Natural killer cell (primary cell): ENCODE data around the gene GPR37L1. TPM values are rescaled to one million over a fixed set of nuclear protein-coding genes. Genes with fewer than 3 reads are reported as not detected.

Source experiments
- ATAC-seq, 3 donors: fragments of 150-1000 bp in 2 of 3; fragments of 200-7000 bp in 1 of 3; cut with Tn5 transposase; 1 replicate in 1 of 3; 2 replicates in 2 of 3; pipeline ENCODE4 v1.10.0; 2021; ENCODE audit warnings: mild to moderate bottlenecking in 2 of 3, moderate library complexity in 2 of 3
- DNase-seq, 2 donors: peaks; one replicate each; pipeline versions ENCODE4 v3.0.0 to v3.0.0-alpha.2; 2013 to 2021; ENCODE audit warnings: mixed read lengths in 1 of 2
- H3K27ac ChIP-seq: one replicate; pipeline ENCODE4 v1.5.1; 2013; ENCODE audit warnings: mild to moderate bottlenecking, low read length
- H3K27me3 ChIP-seq: one replicate; pipeline ENCODE4 v1.6.1; 2013; ENCODE audit warnings: low read length; ENCODE audit not compliant: control insufficient read depth, insufficient read depth
- H3K36me3 ChIP-seq: one replicate; pipeline ENCODE4 v1.6.1; 2013; ENCODE audit warnings: low read length; ENCODE audit not compliant: control insufficient read depth, insufficient read depth
- H3K4me1 ChIP-seq: one replicate; pipeline ENCODE4 v1.6.1; 2013; ENCODE audit warnings: low read length; ENCODE audit not compliant: control insufficient read depth, insufficient read depth
- H3K4me3 ChIP-seq: one replicate; pipeline ENCODE4 v1.5.1; 2013; ENCODE audit warnings: low read length
- H3K9me3 ChIP-seq: one replicate; pipeline ENCODE4 v1.6.1; 2013; ENCODE audit warnings: low read length; ENCODE audit not compliant: control insufficient read depth, insufficient read depth
- H3K27ac Mint-ChIP-seq, 2 donors: one replicate each; pipeline ENCODE4 v1.8.0; 2022; ENCODE audit warnings: mild to moderate bottlenecking in 2 of 2, mixed read lengths in 2 of 2, moderate library complexity in 1 of 2
- H3K27me3 Mint-ChIP-seq, 2 donors: one replicate each; pipeline ENCODE4 v1.8.0; 2022; ENCODE audit warnings: low read depth in 2 of 2, mixed read lengths in 2 of 2
- H3K36me3 Mint-ChIP-seq: one replicate; pipeline ENCODE4 v1.8.0; 2022; ENCODE audit warnings: mixed read lengths
- H3K4me1 Mint-ChIP-seq, 2 donors: one replicate each; pipeline ENCODE4 v1.8.0; 2022; ENCODE audit warnings: mixed read lengths in 2 of 2
- H3K4me3 Mint-ChIP-seq: one replicate; pipeline ENCODE4 v1.8.0; 2022; ENCODE audit warnings: mild to moderate bottlenecking, moderate library complexity, mixed read lengths
- H3K9me3 Mint-ChIP-seq, 2 donors: one replicate each; pipeline ENCODE4 v1.8.0; 2022; ENCODE audit warnings: mixed read lengths in 2 of 2
- WGBS: methylation state at CpG from one replicate; pipeline ENCODE4 v1.1.7; 2013; ENCODE audit warnings: missing lambda C conversion rate; ENCODE audit not compliant: insufficient coverage; 5-methylcytosine and 5-hydroxymethylcytosine counted together
- intact Hi-C: fragments of 100-400 bp; cut with micrococcal nuclease; formaldehyde crosslinking; loops from one replicate; pipeline ENCODE4 v1.14.2; 2022
- total RNA-seq, 4 donors: library from RNA; stranded (reverse); fragments of 120-200 nt in 1 of 4; gene quantifications; one replicate each; pipeline versions ENCODE4 v1.2.3 to v1.2.4, GENCODE V29; 2013 to 2022
- TF ChIP-seq, protein P1 (sequence below): fragments of 200-600 bp; IDR thresholded peaks from one replicate; pipeline ENCODE4 v1.8.0; 2022; ENCODE audit warnings: antibody characterized with exemption

GPR37L1 gene
- total RNA-seq, 3 donors from 2014 or later (not counting 1 experiment from before 2014, with no cell fraction given) = not detected

- H3K27me3 Mint-ChIP-seq = no peaks in the 10 kb centered on the region
- Histone ChIP-seq H3K27me3 (no peaks in the 10 kb centered on the region), H3K4me3 (no peak overlapping the region), H3K27ac (no peak overlapping the region), H3K9me3 (no peaks in the 10 kb centered on the region), H3K4me1 (no peaks in the 10 kb centered on the region), H3K36me3 (peaks cover 24% of the 10 kb centered on the region)
- intact Hi-C loops = loop anchor here (10.0 kb wide), 1 partner anchor 115 kb away; the partner anchor contains the start of gene ELF3
- DNase-seq (no peak), ATAC-seq (no peak)
- no peak overlapping the region for H3K27ac Mint-ChIP-seq
- WGBS = 89% methylated on average over 8 of the region's 8 CpGs
- H3K36me3 Mint-ChIP-seq = no peaks in the 10 kb centered on the region
- H3K4me3 Mint-ChIP-seq = no peak overlapping the region
- TF ChIP-seq, protein P1, sequence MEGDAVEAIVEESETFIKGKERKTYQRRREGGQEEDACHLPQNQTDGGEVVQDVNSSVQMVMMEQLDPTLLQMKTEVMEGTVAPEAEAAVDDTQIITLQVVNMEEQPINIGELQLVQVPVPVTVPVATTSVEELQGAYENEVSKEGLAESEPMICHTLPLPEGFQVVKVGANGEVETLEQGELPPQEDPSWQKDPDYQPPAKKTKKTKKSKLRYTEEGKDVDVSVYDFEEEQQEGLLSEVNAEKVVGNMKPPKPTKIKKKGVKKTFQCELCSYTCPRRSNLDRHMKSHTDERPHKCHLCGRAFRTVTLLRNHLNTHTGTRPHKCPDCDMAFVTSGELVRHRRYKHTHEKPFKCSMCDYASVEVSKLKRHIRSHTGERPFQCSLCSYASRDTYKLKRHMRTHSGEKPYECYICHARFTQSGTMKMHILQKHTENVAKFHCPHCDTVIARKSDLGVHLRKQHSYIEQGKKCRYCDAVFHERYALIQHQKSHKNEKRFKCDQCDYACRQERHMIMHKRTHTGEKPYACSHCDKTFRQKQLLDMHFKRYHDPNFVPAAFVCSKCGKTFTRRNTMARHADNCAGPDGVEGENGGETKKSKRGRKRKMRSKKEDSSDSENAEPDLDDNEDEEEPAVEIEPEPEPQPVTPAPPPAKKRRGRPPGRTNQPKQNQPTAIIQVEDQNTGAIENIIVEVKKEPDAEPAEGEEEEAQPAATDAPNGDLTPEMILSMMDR = no peak
- no peaks in the 10 kb centered on the region for H3K9me3 Mint-ChIP-seq
- no peaks in the 10 kb centered on the region for H3K4me1 Mint-ChIP-seq
Observed at GRCh38 chr1:202129453-202130296, 7.0 kb downstream of the GPR37L1 start.

DNA sequence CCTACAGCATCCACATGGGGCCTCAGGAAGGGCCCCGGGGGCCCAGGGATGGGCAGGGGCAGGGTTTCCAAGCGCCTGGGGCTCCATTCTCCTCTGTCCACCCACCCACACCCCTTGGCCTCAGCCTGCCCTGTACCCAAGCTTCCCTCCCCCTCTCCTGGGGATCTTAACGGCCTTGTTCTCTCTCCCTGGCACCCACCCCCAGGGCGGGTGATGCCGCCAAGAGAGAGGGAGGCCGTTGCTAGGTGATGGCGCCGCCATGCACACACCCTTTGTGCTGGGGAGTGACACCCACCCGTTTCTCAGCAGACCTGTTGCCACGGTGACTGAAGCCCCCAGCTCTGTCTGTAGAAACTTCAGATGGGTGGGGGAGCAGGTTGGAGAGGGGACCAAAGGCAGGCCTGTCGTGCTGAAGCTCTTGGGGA lies 7.6 kb downstream of the GPR37L1 start:
- WGBS = 70% methylated on average over 10 of the region's 11 CpGs
- no peak overlapping the region for H3K27ac Mint-ChIP-seq
- no peak for DNase-seq

GRCh38 chr1:202130816-202131522 lies 8.3 kb downstream of the GPR37L1 start:
- H3K27ac Mint-ChIP-seq = no peak overlapping the region
- Histone ChIP-seq H3K36me3 (peaks cover 35% of the 10 kb centered on the region), H3K27ac (no peak overlapping the region), H3K4me1 (no peaks in the 10 kb centered on the region), H3K9me3 (no peaks in the 10 kb centered on the region), H3K27me3 (no peaks in the 10 kb centered on the region), H3K4me3 (no peak overlapping the region)
- ATAC-seq = no peak
- H3K27me3 Mint-ChIP-seq = no peaks in the 10 kb centered on the region
- WGBS = 82% methylated on average over 8 of the region's 9 CpGs
- no peaks in the 10 kb centered on the region for H3K4me1 Mint-ChIP-seq
- intact Hi-C loops = loop anchor here (10.0 kb wide), 1 partner anchor 116 kb away; the partner anchor contains the start of gene ELF3
- H3K36me3 Mint-ChIP-seq = no peaks in the 10 kb centered on the region
- H3K4me3 Mint-ChIP-seq = no peak overlapping the region
- no peak for DNase-seq
- TF ChIP-seq, protein P1 = no peak
- H3K9me3 Mint-ChIP-seq = no peaks in the 10 kb centered on the region

More for the DNA sequence above, 7.6 kb downstream of the GPR37L1 start:
- intact Hi-C loops = loop anchor here (10.0 kb wide), 1 partner anchor 116 kb away; the partner anchor contains the start of gene ELF3
- H3K27me3 ChIP-seq = no peaks in the 10 kb centered on the region
- H3K4me1 ChIP-seq = no peaks in the 10 kb centered on the region
- TF ChIP-seq, protein P1 = no peak
- no peak overlapping the region for H3K4me3 ChIP-seq
- no peaks in the 10 kb centered on the region for H3K9me3 ChIP-seq
- Mint-ChIP-seq H3K4me1 (no peaks in the 10 kb centered on the region), H3K4me3 (no peak overlapping the region), H3K27me3 (no peaks in the 10 kb centered on the region), H3K9me3 (no peaks in the 10 kb centered on the region), H3K36me3 (no peaks in the 10 kb centered on the region)
- H3K27ac ChIP-seq = no peak overlapping the region
- peaks cover 30% of the 10 kb centered on the region for H3K36me3 ChIP-seq
- ATAC-seq = no peak
